Activated T-cell treated with anti-CD3 and anti-CD28 coated beads for 24 hours (primary cell): ENCODE results near the gene FANCE.
"Not testable (repeated sequence)": the region's sequence is repeated elsewhere in the genome, so short reads cannot be mapped to it uniquely, and the experiment has no call there.

Source experiments
- DNase-seq: peaks from one replicate; pipeline ENCODE4 v3.0.0-alpha.2; 2020; ENCODE audit warnings: low read depth

Gene FANCE

GRCh38 chr6:35497571-35498421 is 45.7 kb downstream of the FANCE start:
- peak; percentile 33 for DNase-seq

GRCh38 chr6:35498422-35499067 is 46.4 kb downstream of the FANCE start:
- DNase-seq = no peak

- no peak for DNase-seq
Observed at GRCh38 chr6:35499372-35499771, 47.2 kb downstream of the FANCE start.

- DNase-seq = no peak
Observed at GRCh38 chr6:35500782-35501181, 48.6 kb downstream of the FANCE start.

- no peak for DNase-seq
Observed at GRCh38 chr6:35501784-35502183, 49.6 kb downstream of the FANCE start.

GRCh38 chr6:35503534-35503933 is 51.4 kb downstream of the FANCE start:
- no peak for DNase-seq

- no peak for DNase-seq
Observed at GRCh38 chr6:35505999-35506412, 53.9 kb downstream of the FANCE start.

GRCh38 chr6:35506536-35506935 is 54.4 kb downstream of the FANCE start:
- DNase-seq = no peak

GRCh38 chr6:35507221-35507620 is 55.1 kb downstream of the FANCE start:
- DNase-seq = no peak

GRCh38 chr6:35508027-35508426 is 55.9 kb downstream of the FANCE start:
- no peak for DNase-seq

- no peak for DNase-seq
Observed at GRCh38 chr6:35508542-35508941, 56.4 kb downstream of the FANCE start.

GRCh38 chr6:35510916-35511561 is 58.9 kb downstream of the FANCE start:
- DNase-seq = no peak

- no peak for DNase-seq
Observed at GRCh38 chr6:35511562-35511941, 59.4 kb downstream of the FANCE start.

- DNase-seq = no peak
Observed at GRCh38 chr6:35512006-35512405, 59.9 kb downstream of the FANCE start.

GRCh38 chr6:35512740-35513139 is 60.6 kb downstream of the FANCE start, which contains the start of gene TULP1:
Gene TULP1 (minus strand): TSS chr6:35512896. CDS start chr6:35512858, 38 bp downstream.
- DNase-seq = no peak

GRCh38 chr6:35514587-35514986 is 62.4 kb downstream of the FANCE start:
- no peak for DNase-seq

- not testable (repeated sequence) for DNase-seq
Observed at GRCh38 chr6:35515939-35516338, 63.8 kb downstream of the FANCE start.
